Vagina (tissue), 2 donors: ENCODE results near the gene SRCIN1.

ENCODE experiments used
- POLR2A ChIP-seq, 2 donors: fragments of 450-650 bp; IDR thresholded peaks; one replicate each; pipeline ENCODE4 v1.6.1; 2017; ENCODE audit warnings: antibody characterized with exemption in 2 of 2, mild to moderate bottlenecking in 2 of 2, moderate library complexity in 2 of 2
- POLR2AphosphoS5 ChIP-seq, 2 donors: sonication (generic); formaldehyde crosslinking; IDR thresholded peaks; one replicate each; pipeline ENCODE4 v1.9.0; 2017; ENCODE audit warnings: antibody characterized with exemption in 2 of 2, mild to moderate bottlenecking in 2 of 2, low read depth in 1 of 2; ENCODE audit not compliant: insufficient read depth in 1 of 2
- TF ChIP-seq, protein P1 (sequence below), 3 experiments: fragments of 450-650 bp in 2 of 3; fragments of 200-600 bp in 1 of 3; sonication (generic) in 1 of 3; IDR thresholded peaks; one replicate each; pipeline ENCODE4 v1.5.1; 2017 to 2019; ENCODE audit warnings: antibody characterized with exemption in 3 of 3, mild to moderate bottlenecking in 2 of 3, moderate library complexity in 2 of 3

DNA sequence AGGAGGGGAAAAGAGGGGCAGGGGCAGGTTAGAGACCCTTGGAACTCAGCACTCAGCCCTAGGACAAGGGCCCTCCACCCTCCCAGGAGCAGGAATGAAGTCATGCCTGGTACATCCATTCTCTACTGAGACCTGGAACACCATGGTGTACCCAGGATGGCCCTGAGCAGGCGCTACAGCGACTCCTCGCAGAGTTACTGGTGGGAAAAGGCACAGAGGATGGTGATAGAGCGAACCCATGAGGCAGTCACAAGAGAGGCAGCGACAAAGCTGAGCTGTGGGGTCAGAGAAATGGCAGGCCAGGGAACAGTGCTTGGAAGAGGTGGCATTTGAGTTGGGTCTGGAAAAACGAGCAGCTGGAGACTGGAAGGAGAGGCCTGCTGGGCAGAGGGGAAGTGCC lies 37.5 kb downstream of the SRCIN1 start:
- TF ChIP-seq POLR2AphosphoS5 (IDR thresholded peaks at IDR 0.05; ENCODE audit: insufficient read depth in 1 of 2, low read depth in 1 of 2): no peak
- TF ChIP-seq, protein P1, sequence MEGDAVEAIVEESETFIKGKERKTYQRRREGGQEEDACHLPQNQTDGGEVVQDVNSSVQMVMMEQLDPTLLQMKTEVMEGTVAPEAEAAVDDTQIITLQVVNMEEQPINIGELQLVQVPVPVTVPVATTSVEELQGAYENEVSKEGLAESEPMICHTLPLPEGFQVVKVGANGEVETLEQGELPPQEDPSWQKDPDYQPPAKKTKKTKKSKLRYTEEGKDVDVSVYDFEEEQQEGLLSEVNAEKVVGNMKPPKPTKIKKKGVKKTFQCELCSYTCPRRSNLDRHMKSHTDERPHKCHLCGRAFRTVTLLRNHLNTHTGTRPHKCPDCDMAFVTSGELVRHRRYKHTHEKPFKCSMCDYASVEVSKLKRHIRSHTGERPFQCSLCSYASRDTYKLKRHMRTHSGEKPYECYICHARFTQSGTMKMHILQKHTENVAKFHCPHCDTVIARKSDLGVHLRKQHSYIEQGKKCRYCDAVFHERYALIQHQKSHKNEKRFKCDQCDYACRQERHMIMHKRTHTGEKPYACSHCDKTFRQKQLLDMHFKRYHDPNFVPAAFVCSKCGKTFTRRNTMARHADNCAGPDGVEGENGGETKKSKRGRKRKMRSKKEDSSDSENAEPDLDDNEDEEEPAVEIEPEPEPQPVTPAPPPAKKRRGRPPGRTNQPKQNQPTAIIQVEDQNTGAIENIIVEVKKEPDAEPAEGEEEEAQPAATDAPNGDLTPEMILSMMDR (IDR thresholded peaks at IDR 0.05): no peak
- TF ChIP-seq POLR2A (IDR thresholded peaks at IDR 0.05): no peak
